ENCODE data around the gene IQGAP2.
"Not testable (repeated sequence)": the region's sequence is repeated elsewhere in the genome, so short reads cannot be mapped to it uniquely, and the experiment has no call there.

IQGAP2 gene

GRCh38 chr5:76514713-76515112 lies 111.6 kb downstream of the IQGAP2 start:
- DNase-seq = no peak

DNA sequence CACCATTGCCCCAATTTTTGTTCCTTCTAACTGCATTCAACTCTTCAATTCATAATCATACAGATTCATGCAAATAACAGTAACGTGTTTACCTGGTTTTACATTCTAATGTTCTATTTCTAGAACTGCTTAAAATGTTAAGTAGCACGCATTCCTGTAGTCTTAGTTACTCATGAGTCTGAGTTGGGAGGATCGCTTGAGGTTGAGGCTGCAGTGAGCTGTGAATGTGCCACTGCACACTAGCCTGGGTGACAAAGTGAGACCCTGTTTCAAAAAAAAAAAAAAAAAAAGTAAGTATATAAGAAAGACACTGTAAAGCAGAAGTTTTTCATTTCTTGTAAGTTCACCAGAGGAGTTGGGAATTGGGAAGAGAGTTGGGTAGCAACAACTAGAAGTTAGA lies 114.2 kb downstream of the IQGAP2 start:
- DNase-seq = no peak

DNA sequence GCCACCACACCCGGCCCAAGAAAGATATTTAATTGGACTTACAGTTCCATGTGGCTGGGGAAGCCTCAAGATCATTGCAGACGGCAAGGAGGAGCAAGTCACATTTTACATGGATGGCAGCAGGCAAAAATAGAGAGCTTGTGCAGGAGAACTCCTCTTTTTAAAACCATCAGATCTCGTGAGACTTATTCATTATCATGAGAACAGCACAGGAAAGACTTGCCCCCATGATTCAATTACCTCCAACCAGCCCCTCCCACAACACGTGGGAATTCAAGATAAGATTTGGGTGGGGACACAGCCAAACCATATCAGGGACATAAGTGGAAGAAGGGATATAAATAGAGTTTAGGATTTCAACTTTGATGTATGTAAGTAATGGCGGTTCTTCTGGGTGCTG lies 115.2 kb downstream of the IQGAP2 start:
- not testable (repeated sequence) for DNase-seq

GRCh38 chr5:76521240-76521758 lies 118.2 kb downstream of the IQGAP2 start:
- DNase-seq = no peak

DNA sequence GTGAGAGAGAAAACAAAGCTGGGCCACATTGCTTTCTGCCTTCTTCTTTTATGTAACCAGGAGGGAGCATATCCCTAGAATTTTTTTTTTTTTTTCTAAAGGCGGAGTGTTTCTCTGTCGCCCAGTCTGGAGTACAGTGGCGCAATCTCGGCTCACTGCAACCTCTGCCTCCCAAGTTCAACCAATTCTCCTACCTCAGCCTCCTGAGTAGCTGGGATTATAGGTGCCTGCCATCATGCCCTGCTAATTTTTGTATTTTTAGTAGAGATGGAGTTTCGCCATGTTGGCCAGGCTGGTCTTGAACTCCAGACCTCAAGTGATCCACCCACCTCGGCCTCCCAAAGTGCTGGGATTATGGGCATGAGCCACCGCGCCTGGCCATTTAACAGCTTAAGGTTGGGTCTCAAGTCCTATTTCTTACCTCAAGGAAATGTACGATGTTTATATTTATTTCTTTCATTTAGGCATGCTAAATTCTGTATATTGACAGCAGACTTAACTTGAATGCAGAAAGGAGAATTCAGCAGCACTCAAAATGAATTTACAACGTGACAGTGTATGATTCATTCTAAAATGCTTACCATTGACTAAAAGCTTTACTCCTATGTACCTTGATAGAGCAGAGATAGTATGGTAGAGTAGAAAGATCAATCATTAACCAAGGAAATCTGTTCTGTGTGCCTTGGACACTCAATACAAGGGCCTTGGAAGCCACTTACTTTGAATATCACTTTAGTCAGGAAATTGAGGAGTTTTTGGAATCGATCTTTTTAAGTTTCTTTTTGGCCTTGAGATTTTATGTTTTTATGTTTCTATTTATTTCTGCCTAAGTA lies 119.2 kb downstream of the IQGAP2 start:
- no peak for DNase-seq

DNA sequence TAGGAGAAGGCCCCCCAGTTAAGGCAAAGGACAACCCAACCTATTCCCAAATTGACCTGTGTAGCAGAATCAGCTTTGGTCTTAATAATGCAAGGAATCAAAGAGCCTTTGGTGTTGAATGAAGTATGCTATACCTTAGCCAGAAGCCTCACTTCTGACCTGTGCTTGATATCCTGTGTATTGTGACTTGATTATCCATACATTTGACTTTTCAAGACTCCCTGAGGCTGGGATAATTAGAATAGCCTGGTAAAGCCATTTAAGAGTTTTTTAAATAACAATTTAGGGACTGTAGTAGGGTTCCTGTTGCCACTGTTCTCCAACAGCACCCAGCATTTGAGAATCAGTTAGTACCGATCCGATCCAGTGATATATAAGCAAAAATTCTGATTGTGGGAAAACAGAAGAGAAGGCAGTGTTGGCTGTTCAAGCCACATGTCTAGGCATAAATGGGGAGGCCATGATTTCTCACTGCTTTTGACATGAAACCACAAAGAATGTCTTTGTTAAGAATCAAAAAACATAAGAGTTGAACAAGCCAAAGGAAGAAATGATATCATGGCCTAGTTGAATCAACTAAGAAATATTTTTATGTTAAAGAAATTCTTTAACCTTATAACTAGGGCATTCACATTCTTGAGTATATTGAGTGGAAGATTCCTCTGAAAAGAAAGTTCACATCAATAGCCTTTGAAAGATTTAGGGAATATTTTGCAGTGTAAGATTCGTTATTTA lies 121.2 kb downstream of the IQGAP2 start:
- DNase-seq = no peak

DNA sequence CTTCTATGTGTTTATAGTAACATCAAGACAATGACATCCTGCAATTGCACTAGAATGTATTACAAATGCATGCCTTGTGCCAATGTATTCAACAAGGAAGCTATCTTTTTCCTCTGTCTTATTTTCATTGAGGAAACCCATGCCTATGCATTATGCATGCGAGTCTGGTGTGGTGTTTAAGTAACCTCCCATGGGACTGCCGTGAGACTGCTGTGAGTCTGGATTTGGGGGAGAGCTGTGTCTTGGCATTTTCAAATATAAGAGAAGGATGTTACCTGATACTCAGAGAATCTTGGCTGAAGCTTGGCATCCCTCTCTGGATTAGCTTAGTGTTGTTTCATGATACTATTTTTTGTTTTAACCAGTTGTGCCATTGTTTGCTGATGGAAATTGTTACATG lies 121.8 kb downstream of the IQGAP2 start:
- no peak for DNase-seq

DNA sequence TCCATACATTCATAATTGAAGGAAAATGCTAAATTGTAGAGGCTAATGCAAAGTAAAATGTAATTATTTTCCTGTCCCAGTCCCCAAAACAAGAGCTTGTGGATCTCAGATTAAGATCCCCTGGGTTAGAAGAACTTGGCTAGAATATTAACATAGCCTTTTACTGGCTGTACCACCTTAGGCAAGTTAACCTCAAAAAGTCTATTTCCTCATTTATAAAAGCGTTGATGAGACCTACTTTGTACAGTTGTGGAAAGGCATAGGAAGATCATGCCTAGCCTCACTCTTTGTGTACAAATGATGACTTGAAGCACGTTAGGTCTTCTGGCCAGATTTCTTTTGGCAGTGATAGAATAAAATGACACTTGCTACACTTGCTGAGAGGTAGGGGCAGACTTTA lies 122.9 kb downstream of the IQGAP2 start:
- DNase-seq = no peak

GRCh38 chr5:76526950-76527583 lies 124.0 kb downstream of the IQGAP2 start:
- DNase-seq = no peak

- no peak for DNase-seq
Observed at GRCh38 chr5:76527685-76528161, 124.6 kb downstream of the IQGAP2 start.

DNA sequence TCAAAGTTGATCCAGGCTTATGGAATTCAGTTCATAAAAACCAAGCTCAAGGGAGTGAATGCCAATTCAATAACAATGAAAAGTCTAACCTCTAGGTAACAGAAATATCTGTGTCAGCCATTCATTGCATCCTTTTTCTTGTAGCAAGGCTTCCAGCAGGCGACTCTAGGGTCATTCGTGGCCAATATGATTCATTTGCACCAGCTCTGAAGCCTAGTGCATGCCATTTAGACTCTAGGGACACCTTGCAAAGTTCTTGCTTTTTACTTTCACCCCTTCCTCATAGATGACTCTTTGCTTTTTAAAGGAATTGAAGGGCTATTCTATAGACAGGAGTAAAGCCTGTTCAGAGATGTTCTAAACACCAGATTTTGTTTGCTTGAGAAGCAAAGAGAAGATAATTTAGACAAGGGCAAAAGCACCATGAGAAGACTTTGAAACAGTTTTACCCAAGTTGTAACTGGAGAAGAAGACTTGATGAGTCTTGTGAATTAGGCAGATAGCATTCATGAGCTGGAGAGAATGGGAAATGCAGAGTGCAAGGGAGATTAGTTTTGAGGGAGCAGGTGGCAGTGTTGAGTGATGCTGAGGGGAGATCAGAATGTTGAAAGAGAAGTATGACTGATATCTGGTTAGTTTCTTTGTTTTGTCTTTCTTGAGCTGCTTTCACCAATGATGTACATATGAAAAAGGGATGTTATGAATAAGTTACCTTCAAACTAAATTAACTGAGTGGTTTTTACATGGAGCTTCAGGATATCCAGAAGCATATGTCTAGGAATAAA lies 125.7 kb downstream of the IQGAP2 start:
- DNase-seq = no peak

DNA sequence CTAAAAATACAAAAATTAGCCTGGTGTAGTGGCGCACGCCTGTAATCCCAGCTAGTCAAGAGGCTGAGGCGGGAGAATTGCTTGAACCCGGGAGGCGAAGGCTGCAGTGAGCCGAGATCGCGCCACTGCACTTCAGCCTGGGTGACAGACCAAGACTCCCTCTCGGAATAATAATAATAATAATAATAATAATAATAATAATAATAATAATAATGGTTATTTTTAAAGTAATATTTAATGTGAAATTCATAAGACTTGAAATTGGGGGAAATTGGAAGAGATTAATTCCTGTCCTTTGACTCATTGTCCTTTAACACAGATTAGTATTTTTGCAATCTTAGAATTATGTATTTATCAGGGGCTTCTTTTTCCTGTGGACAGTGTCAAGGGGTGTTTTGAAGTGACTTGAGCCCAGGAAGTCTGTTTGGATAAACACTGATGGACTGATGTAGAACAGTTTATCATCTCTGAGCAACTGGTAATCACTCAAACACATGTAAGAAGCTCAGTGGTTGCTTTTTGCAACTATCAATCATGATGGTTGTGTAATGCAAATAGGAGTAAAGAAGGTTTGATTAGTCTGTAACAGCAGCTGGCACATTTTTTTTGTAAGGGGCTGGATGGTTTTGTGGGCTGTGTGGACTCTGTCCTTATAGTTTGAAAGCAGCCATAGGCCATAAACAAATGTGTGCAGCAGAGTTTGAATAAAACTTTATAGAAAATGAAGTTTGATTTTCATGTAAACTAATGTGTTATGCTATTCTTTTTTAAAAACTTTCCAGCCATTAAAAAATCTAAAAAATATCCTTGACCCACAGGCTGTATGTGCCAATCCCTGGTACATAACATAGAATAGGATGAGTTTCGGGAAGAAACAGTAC lies 126.6 kb downstream of the IQGAP2 start:
- DNase-seq = no peak

DNA sequence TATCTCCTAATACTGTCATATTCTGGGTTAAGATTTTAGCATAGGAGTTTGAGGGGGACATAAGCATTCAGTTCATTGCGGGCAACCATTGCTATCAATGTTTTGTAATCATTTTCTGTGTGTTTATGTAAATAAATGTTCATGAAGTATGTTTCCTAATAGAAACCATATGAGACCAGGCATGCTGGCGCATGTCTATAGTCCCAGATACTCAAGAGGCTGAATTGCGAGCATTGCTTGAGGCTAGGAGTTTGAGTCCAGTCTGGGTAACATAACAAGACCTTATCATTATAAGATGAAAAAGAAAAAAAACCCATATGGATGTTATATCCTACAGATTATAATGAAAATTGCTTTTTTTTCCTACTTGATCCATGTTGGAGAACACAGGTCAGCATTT lies 129.0 kb downstream of the IQGAP2 start:
- no peak for DNase-seq

GRCh38 chr5:76532973-76533372 lies 129.9 kb downstream of the IQGAP2 start:
- DNase-seq = no peak

DNA sequence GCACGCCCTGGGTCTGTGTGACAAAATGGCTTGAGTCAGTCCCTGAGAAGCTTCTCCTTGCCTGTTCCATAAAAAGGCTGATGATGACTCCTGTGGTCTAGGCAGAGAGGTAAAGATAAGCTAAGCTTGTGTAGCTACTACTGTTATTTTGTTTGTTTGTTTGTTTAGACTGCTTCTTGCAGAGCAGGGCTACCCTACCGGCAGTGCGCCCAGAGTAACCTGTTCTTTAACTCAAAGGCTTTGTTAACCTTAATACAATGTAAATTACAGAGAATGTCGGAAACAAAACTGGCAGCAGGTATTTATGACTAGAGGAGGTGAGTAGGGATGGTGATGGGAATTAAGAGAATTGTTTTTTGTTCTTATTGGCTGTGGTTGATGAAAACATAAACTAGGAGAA lies 132.5 kb downstream of the IQGAP2 start:
- DNase-seq = no peak

- DNase-seq = no peak
Observed at GRCh38 chr5:76537073-76537543, 134.0 kb downstream of the IQGAP2 start.

- no peak for DNase-seq
Observed at GRCh38 chr5:76542241-76542640, 139.2 kb downstream of the IQGAP2 start.

DNA sequence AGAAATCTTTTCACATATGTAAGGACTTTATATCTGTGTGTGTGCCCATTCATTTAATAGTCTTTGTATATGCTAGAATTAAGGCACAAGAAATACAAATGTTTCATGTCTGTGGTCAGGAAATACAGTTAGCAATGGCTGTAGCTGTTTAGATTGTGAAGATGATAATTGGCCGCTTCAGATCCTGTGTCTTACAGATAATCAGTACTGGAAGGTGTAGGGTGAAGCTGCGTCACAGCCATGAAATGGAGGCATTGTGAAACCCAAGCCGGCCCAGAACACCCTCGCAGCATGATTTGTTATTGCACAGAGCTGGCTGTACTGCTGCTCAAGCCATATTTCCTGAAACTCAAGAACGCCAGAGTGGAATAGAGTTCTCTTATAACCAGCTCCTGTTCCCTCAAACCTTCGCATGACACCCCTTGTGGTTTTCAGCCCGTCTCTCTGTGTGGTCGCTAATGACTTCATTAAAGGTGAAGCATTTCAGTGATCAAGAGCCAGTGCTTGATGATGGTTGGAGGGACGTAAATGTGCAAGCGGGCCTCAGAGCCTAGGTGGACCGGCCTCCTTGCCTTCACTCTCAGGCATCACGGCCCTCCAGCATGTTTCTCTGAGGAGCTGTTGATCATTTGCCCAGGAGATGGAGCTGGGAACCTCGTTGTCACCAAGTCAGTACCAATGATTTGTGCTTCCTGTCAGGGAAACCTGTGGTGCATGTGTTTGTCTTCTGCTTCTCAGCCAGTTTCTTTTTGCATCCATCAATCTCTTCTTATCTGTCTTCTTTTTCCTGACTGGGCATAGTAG lies 140.0 kb downstream of the IQGAP2 start:
- peak; percentile 61 to 68 for DNase-seq

DNA sequence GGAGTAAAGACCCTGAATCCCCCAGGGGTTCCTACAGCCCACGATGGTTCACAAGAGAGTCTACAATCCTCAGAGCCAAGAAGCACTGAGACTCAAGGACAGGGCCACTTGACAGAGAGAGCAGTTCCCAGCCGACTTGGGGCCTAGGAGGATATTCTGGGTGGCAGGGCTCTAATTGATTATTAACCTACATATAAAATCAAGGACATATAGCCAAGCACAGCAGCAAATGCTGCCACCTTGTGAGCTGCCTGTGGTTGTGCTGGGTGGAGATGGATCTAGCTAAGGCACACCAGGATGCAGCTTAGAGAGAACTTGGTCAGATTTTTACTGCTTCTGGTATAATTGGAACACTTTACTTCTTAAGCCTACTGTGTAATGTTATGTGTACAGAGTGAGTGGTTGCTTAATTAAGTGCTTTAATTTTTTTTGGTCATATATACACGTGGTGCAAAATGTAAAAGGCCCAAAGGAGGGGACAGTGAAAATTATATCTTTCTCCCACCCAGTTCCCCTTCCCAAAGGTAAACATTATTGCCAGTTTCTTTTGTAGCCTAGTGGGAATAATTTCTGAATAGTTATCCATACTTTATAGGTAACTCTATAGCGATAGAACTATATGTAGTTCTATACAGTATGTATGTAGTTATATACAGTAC lies 141.3 kb downstream of the IQGAP2 start:
- peak; percentile 55 to 64 for DNase-seq

DNA sequence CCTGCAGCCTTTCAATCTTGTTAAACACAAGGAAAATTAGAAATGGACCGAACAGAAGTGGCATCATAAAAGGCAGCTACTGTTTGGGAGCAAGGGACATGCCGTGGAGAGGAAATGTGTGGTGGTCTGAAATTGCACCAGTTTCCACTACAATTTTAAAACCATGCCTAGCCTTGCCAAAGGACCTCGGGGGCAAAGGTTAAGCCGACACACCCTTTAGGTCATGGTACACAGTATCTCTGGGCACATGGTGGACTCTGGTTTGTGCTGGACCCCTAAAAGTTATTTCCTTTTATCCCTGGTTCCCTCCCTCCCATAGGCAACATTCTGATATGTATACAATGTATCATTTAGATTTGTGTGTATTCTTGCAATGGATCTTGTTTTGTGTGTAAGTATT lies 142.1 kb downstream of the IQGAP2 start:
- no peak for DNase-seq
